M059J (cell line): ENCODE data around the gene NTSR1. TPM values are rescaled to one million over a fixed set of nuclear protein-coding genes. Genes with fewer than 3 reads are reported as not detected.

Experiments
- DNase-seq: peaks from one replicate; pipeline ENCODE4 v3.0.0-alpha.2; 2012; ENCODE audit warnings: low read depth
- total RNA-seq: library from RNA; depleted of rRNA; stranded (reverse); fragments of >200 nt; shearing (Covaris generic); gene quantifications from 2 replicates; pipeline ENCODE4 v1.2.3, GENCODE V29; 2014

NTSR1 gene
- total RNA-seq, 1 experiment from 2014 or later = 0.07 TPM

DNA sequence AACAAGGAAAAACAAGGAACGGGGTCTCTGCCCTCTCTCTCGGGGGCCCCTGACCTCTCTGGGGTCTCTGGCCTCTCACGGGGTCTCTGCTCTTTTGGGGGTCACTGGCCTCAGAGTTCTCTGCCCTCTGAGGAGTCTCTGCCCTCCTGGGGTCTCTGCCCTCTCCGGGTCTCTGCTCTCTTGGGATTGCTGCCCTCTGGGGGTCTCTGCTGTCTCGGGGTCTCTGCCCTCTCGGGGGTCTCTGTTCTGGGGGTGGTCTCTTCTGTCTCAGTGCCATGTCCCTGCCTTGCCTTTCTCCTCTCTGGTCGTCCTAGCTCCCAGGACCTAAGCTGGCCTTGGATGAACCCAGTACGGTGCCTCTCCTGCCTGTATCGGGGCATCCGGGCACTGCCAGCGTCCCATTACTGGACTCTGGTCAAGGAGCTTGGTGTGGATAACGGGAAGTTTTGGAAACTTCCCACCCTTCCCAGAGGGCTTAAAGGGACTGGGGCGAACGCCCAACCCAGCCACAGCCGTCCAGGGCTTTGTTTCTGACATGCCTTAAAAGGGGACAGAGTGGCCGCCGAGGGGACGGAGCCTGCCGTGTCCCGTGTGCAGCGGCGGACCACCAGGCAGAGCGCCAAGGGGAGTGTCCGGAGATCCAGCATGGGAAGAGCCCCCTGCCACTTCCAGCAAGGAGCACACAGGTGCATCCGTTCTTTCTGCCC, 62.9 kb downstream of the NTSR1 start:
- no peak for DNase-seq

DNA sequence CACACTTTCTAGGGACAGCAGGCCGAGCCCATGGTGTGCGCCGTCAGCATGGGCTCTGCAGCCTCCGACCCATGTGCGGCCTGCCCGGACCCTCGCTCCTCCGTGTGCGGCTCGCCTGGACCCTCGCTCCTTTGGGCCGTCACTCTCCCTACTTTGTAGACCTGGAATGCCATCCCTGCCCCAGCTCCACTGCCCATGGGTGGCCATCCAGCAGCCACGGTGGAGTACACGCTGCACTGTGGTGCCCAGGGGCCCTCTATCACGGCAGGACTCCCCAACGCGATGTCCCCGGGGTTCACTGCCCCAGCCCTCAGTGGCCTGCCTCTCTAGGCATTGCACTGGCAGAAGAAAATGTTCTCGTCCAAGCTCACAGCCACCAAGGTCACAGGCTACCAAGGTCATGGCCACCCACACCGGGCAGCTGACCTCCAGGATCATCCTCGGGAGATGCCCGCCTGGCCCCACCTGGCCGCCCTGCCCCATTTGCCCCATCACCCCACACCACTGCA, 63.5 kb downstream of the NTSR1 start:
- DNase-seq = no peak

DNA sequence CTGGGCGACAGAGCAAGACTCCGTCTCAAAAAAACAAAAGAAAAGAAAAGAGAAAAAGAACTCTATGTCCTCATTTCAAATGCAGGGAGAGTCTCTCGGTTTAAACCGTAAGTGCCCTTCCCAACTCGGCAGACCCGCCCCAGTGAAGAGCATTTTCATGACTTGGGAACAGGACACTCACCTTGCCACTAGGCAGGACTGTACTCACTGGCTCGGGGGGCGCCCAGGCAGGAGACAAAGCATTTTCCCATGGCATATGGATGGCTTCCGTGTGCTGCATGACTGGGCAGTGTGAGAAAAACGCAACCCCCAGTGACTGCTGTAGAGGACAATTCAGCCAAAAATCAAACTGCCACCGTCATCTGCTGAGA, 64.0 kb downstream of the NTSR1 start:
- DNase-seq = no peak

DNA sequence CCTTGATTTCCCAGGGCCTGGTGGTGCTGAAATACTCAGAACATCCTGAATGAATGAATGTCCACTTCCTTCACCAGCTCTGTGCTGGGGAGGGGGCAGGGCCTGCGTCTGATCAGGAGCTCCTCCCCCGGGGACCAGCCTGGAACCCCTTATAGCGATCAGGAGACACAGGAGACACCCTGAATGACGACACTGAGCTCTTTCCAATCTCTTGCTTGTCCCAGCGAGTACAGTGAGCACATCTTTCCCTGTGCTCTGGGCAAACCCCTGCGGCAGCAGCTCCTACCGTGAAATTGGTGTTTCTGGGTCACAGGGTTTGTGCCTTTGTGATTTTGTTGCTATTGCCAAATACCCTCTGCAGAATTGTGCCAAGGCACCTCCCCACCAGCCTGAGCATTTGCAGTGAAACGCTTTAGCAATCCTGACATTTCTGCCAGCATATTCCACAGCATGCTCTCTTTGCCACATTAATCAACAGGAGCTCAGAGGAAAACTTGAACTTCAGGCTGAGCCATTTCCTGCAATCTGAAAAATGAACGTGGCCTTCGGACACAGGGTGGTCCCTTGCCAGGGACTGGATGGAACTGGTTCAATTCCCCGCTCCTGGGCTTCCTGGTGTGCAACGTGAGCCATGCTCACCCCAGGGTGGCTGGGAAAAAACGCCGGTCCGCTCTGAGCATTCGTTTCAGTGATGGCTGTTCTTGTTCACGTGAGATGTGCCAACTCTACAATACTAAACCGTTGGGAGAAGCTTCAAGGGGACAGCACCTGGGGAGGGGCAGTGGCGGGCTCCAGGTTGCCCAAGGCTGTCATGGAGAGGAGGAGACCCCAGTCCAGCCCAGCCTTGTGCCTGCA, 64.6 kb downstream of the NTSR1 start:
- peak; percentile 87 for DNase-seq

DNA sequence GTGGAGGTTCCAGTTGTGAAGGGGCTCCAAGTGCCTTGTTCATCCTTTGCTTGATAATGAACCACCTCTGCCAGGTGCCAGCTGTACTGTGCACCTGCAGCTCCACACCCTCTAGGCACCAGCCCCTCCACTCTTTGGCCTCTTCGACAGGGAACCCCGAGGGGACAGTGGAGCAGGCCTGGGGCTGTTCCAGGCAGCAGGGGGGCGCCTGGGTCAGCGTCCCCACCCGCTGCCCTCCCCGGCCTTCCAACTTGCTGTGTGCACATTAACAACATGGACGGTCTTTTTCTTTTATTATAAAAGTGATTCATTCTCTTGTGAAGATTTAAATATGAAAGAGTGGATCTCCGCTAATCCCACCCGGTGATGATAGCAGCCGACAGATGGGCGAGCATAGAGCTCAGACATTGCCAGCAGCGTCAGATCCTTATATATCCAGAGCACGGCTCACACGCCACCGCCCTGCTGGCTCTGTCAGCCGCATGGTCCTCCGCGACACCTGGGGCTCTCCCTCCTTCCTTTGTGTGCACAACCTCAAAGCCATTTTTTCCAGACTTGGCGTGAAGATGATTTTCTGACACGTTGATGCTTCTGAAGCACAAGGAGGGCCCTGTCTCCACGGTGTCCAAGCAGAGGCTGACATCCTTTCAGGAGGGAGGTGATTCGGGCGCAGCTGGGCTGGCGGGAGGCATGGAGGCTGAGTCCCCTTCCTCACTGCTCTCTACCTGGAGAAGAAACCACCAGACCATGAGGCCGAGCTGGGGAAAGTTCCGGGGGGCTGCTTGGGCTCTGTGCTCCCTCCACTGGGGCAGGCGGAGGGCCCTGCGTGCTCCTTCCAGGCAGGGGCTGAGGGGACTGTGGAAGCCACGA, 65.4 kb downstream of the NTSR1 start:
- DNase-seq = no peak

DNA sequence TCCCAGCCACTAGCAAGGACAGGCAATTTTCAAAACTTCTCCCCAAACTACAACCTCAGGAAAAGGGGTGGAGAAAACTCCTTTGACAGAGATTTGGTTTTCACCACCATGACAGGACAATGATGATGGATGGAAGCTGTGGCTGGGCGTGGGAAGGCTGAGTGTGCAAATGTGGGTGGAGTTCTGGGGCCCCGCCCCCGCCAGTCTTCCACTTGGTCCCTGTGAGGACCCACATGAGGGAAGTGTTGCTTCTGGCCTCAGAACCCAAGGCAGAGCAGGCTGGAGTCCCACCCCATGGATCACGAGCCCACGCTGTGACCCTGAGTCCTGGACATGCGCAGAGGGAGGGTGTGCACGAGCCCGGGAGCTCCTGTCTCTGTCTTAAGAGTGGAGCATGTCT, 66.1 kb downstream of the NTSR1 start:
- DNase-seq = no peak

DNA sequence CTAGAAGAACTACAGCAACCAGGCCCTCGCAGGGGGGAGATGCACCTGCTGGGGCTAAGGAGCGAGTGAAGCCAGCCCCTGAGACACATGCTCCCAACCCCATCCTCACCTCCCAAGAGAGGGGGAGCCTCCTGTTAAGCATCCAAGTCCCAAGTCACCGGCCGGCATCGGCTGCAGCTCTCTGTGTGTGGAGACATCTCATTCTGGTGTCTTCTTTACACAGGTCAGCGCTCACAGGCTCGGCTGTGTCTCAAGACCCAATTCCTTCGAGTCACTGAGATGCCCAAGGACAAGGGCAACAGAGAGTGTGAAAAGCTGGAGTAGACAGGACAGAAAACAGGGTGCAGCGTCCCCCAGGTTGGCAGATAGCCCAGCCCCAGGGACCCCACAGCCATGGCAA, 66.6 kb downstream of the NTSR1 start:
- no peak for DNase-seq

DNA sequence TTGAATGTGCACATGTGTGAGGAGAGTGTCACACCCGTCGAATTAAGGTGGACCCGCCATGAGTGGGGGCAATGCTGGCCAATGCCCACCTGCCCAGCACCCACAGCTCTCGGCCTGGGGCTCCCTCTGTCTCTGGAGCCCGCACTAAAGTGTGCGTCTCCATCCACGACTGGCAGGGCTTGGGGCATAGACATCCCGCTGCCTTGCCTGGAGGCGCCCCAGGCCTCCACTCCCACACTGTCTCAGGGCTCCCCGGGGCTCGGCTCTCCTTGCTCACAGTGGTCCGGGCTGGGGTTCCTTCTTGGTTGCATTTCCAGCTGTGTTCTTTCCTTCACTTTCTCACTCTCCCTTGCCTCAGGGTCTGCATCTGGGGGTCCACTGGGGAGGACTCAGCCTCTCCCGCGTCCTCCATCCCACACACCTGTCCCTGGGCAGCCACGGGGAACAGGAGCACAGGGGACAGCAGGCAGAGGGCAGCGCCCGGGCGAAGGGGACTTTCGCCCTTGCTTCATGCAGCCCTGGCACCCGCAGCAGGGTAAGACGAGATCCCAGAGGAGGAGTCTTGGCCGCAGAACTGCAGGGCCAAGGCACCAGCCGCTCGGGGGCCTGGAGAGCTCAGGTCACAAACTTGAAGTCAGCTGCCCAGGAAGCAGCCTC, 67.5 kb downstream of the NTSR1 start:
- DNase-seq = no peak

DNA sequence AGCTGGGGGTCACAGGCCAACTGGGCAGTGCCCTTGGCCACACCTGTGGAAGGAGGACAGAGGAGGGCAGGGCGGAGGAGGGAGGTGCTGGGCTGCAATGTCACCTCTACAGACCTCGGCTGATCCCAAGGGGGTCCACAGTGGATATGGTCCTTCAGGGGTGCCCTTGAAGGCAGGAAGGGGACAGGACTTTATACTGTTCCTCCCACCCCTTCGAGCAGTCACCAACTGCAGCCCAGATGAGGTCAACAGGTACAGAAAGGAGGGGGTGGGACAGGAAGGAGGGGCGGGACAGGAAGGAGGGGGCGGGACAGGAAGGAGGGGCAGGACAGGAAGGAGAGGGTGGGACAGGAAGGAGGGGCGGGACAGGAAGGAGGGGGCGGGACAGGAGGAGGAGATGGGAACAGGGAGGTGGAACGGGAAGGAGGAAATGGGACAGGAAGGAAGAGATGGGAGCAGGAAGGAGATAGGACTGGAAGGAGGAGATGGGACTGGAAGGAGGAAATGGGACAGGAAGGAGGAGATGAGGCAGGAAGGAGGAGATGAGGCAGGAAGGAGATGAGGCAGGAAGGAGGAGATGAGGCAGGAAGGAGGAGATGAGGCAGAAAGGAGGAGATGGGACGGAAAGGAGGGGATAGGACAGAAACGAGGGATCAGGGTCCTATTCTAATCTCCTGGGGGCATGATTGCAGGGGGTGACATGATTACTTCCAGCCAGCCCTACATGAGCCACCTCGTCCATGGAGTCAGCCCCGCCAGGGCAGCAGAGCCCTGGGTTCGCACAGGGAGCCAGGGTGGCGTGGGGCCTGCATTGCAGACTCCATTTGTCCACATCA, 68.3 kb downstream of the NTSR1 start:
- peak; percentile 55 for DNase-seq

DNA sequence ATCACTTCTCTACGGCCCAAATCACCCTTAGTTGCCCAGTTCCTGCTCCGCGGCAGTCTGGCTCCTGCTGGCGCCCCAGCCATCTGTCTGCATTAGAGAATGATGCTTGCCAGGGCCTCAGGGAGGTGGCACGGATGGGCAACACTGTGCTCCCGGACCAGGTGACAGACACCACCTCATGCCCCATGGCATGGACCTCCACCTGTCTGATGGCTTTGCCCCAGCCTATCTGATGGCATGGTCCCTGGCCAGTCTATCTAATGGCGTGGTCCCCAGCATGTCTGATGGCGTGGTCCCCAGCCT, 68.8 kb downstream of the NTSR1 start:
- DNase-seq = no peak

DNA sequence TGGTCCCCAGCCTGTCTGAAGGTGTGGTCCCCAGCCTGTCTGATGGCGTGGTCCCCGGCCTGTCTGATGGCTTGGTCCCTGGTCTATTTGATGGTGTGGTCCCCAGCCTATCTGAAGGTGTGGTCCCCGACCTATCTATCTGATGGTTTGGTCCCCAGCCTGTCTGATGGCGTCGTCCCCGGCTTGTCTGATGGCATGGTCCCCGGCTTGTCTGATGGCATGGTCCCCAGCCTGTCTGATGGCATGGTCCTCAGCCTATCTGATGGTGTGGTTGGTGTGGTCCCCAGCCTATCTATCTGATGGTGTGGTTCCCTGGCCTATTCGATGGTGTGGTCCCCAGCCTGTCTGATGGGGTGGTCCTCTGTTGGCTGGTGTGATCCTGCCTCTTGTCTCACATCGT, 69.4 kb downstream of the NTSR1 start:
- DNase-seq = no peak

DNA sequence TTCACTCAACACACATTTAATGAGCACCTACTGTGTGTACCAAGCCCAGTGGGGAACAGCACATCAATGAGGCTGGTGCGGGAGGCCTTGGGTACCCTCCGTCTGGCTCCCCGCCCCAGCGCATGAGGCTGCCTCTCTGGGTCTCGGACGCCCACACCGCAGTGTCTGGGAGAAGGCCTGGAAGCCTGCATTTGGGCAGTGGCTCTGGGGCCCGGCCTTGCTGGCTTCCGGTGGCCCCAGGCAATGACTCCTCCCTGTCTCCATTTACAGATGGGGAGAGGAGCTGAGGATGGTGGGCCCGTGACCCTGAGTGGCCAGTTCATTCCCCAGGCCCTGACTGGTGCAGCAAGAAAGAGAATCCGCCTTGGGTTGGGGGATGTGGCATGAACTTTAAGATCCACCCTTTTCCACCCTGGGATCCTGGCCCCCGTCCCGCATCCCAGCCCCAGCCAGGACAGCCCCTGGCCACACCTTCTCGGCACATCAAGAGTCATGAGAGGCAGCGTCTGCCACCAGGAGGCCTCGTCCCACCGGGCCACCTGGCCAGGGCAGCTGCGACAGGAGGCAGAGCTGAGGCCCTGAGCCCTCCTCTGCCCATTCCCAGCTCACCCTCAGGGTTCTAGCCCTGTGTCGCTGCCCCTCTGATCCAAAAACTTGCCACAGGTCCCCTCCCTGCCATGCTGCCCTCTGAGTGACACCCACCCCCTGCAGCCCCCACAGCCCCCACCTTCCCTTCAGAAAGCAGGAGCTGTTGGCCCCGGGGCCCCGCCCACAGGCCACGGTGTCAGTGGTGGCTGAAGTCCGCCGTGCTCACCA, 70.2 kb downstream of the NTSR1 start:
- DNase-seq = no peak

DNA sequence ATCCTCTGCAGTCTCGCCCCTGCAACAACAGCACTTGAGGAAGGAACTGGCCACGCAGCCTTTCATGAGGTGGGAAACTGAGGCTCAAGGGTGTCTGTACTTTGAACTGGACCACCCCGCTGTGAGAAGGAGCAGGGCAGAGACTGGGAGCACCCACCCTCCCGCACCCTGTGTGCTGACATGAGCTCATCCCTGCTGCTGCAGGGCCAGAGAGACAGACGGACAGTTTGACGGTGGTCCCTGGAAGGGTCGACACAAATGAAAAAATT, 70.7 kb downstream of the NTSR1 start:
- DNase-seq = no peak

DNA sequence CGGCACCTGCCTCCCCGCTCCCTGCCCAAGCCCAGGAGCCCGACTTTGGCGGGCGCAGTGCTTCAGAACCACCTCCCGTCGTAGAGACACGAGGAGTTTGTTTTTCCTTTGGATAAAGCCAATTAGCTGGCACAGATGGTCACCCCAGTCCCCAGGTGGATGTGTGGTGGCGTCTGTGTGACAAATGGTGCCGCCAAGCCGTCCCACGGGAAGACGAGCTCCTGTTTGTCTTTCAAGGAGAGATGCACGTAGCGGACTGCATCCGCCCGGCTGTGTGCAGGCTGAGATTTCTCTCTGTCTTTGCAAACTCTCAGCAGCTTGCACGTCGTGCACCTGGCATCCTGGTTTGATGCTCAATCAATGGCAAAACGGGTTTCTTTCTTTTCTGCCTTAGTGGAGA, 71.6 kb downstream of the NTSR1 start:
- DNase-seq = no peak

DNA sequence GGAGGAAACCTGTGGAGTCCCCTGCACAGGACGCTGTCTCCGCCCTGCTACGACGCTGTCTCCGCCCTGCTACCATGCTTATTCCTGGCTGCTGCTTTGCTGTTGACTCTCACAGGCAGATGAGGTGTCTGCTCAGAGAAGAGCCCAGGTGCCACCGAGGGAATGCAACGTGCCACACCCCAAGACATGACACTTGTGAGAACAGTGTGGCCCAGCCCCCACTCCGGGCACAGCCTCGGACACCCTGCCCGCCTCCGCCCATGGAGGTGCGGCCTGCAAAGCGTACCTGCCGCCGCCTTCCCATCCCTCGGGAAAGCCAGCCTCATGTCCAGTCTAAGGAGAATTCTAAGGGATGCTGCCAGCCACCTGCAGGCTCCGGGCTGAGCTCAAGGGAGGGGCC, 72.1 kb downstream of the NTSR1 start:
- no peak for DNase-seq

DNA sequence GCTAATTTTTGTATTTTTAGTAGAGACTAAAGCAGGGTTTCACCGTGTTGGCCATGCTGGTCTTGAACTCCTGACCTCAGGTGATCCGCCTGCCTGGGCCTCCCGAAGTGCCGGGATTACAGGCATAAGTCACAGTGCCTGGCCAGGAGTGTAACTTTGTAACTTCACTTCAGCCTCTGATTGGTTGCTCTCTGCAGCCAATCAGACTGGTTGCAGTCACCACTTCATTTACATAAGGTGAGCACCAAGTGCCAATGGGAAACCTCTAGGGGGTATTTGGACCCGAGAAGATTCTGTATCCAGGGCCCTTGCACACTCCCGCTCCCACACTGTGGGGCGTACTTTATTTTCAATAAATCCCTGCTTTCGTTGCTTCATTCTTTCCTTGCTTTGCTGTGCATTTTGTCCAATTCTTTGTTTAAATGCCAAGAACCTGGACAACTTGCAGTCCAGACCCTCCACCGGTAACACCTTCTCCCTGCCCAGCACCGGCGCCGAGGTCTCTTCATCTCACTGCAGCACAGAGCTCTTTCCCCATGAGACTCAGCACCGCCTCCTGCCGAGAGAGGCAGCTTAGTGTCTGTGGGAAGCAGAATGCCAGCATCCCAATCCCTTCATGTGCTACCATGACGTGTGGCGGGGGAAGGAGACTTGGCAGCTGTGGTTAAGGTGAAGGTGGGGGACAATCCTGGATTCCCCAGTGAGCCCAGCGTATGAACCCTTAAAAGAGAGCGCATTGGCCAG, 73.7 kb downstream of the NTSR1 start:
- DNase-seq = no peak

DNA sequence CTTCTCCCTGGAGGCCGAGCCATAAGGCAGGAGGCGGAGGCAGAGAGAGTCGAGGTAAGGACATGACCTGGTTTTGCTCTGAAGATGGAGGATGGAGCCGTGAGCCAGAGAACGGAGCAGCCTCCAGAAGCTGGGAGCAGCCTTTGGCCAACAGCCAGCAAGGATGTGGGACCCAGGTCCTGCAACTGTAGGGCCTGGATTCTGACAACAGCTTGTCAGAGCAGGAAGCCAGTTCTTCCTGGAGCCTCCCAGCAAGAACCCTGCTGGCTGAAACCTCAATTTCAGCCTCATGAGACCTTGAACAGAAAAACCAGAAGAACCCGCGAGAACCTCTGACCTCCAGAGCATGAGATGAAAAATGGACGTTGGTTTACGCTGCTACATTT, 74.2 kb downstream of the NTSR1 start:
- DNase-seq = no peak

DNA sequence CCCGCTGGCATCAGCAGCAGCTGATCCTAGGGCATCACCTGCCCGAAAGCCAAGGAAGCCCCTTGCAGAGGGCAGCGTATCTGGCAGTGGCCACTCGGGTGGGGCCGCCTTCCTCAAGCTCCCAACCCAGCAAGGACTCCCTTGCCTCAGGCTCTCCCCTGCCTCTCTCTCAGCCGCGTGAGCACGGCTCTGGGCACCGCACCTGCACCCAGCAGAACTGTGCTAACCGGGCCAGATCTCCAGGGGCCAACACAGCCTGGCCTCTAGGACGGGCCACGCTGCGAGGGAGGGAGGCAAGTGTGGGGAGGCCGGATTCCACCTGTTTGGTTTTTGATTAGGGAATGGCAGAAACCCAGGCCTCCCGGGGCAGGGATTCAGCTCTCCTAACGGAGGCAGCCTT, 75.9 kb downstream of the NTSR1 start:
- no peak for DNase-seq

DNA sequence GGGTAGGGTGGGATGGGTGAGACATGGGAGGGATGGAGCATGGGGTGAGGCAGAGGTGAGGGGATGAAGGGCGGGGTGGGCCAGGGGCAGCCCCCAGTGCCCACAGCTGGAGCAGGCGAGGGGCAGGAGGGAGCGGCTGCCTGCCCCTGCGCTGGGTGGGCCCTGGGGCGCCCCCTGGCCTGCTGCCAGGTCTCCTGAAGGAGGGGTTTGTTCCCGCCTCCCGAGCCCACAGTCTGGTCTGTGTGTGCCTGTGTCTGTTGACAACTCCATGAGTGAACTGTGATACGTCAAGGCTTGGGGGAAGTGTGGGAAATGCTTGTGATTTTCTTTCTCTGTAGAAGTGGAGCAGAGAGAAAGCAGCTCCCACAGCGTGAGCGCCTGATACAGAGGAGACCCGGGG, 76.8 kb downstream of the NTSR1 start:
- DNase-seq = no peak

DNA sequence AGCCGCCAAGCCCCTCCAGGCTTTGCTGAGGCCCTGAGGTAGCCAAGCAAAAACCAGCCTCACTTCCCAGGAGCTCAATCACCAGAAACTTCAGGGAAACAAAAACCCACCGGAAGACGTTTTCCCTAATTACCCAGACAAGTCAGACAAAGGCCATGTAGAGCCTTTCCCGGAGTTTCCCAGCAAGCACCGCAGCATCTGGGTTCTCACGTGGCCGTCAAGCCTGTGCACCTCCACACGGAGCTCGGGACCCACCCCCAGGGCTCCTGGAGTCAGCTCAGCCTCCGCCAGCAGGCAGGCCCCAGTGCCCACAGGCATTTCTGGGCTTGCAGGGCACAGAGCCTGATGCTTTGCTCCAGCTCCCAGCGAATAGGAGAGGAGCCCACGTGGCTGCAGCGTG, 77.5 kb downstream of the NTSR1 start:
- DNase-seq = no peak
